Fibroblast of the aortic adventitia (primary cell): Measurements from ENCODE around the gene DEFB129. TPM values are rescaled to one million over a fixed set of nuclear protein-coding genes. Genes with fewer than 3 reads are reported as not detected.

Experiments
- DNase-seq: peaks from one replicate; pipeline ENCODE4 v3.0.0-alpha.2; 2010; ENCODE audit warnings: low read depth
- H3K4me3 ChIP-seq: 2 replicates; pipeline ENCODE4 v1.5.1; 2011; ENCODE audit warnings: low read depth, mild to moderate bottlenecking, control low read depth, low read length, moderate library complexity
- total RNA-seq: library from RNA; depleted of rRNA; stranded (reverse); fragments of >200 nt; gene quantifications from 2 replicates; pipeline ENCODE4 v1.2.3, GENCODE V29; 2012; ENCODE audit warnings: low replicate concordance
- TF ChIP-seq, protein P1 (sequence below): IDR thresholded peaks from 2 replicates; pipeline ENCODE4 v1.5.1; 2011; ENCODE audit warnings: mild to moderate bottlenecking, low read length, control low read depth, inconsistent platforms; ENCODE audit not compliant: insufficient read depth

The DEFB129 gene
- total RNA-seq, 1 donor: not detected

DNA sequence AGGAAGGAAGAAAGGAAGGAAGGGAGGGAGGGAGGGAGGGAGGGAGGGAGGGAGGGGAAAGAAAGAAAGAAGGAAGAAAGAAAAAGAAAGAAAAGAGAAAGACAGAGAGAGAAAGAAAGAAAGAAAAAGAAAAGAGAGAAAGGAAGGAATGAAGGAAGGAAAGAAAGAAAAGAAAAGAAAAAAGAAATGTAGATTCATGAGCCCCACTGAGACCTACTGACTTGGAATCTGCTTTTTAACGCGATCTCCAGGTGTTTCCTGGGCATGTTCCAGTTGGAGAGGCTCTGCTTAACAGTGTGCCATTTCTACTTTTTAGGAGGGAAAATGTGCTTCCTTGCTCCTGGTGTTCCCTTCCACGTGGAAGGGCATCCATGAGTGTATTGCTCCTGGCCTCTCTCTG, 46.8 kb downstream of the DEFB129 start:
- TF ChIP-seq, protein P1, sequence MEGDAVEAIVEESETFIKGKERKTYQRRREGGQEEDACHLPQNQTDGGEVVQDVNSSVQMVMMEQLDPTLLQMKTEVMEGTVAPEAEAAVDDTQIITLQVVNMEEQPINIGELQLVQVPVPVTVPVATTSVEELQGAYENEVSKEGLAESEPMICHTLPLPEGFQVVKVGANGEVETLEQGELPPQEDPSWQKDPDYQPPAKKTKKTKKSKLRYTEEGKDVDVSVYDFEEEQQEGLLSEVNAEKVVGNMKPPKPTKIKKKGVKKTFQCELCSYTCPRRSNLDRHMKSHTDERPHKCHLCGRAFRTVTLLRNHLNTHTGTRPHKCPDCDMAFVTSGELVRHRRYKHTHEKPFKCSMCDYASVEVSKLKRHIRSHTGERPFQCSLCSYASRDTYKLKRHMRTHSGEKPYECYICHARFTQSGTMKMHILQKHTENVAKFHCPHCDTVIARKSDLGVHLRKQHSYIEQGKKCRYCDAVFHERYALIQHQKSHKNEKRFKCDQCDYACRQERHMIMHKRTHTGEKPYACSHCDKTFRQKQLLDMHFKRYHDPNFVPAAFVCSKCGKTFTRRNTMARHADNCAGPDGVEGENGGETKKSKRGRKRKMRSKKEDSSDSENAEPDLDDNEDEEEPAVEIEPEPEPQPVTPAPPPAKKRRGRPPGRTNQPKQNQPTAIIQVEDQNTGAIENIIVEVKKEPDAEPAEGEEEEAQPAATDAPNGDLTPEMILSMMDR: no peak
- H3K4me3 ChIP-seq: no peak overlapping the region

DNA sequence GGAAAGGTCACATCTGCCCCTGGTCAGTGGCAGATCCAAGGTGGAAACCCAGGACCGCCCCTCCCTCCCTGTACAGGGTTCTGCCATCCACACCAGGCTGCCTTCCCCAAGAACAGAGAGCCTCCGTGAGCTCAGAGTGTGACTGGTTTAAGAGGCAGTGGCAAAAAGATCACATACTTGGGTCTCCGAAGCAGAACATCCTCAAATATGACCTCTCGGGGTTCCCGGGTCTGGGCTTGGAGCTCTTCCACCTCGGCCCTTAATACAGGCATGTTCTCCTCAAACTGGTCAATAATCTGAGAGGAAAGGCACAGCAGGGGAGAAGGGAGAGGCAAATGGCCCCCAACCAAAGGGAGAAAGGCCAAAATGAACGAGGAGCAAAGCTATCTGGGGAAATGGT, 48.7 kb downstream of the DEFB129 start:
- TF ChIP-seq, protein P1: no peak
- no peak for DNase-seq
- H3K4me3 ChIP-seq: no peak overlapping the region

More for the DNA sequence above, 46.8 kb downstream of the DEFB129 start:
- DNase-seq: no peak

DNA sequence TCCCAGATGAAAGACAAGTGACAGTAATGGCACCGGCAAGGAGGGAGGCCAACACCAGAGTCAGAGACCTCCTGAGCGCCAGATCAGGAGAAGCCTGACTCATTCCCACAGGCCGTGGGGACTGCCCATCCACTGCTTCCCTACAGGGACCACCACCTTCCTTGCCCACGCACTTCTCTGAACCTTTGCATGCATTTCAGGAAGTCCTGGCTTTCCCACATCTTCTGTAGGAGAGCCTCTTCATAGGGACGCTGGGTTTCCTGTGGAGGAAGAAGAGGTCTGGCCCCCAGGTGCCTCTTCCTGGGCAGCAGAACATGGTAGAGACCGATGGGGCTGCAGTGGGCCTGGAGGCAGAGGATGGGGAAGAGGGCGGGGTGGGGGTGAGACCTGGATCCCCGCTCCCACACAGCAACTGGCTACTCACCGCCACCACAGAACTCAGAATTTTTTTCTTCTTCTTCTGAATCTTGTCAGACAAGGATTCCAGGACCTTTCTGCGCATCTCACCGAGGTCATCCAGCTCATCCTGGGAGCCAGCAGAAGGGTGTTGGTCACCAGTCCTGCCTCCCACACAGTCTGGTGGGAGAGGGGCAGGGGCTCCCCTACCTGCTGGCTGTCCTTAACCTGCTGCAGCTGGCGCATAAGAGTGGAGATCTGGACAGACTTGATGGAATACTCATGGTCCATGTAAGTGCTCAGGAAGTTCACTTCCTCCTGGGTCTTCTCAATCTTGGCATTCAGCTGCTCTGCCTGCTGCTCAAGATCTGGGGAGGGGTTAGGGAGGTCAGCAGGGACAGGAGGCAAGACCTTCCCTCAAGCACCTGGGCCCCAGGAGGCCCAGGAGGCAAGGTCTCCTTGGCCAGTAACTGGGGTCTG, 49.8 kb downstream of the DEFB129 start:
- TF ChIP-seq, protein P1: no peak
- DNase-seq: no peak
- no peak overlapping the region for H3K4me3 ChIP-seq

DNA sequence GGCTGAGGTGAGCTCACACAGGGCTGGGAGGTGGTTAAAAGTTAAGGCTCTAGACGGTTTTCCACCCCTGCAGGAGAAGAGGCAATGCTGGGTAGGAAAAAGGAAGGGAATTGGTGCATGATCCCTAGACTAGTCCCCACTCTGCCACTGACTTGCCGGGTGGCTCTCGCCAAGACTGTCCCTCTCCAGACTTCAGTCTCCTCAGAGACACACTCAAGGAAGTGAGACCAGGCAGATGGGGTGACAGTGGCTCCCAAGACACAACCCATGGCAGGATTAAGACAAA, 50.4 kb downstream of the DEFB129 start:
- DNase-seq: no peak
- TF ChIP-seq, protein P1: no peak

DNA sequence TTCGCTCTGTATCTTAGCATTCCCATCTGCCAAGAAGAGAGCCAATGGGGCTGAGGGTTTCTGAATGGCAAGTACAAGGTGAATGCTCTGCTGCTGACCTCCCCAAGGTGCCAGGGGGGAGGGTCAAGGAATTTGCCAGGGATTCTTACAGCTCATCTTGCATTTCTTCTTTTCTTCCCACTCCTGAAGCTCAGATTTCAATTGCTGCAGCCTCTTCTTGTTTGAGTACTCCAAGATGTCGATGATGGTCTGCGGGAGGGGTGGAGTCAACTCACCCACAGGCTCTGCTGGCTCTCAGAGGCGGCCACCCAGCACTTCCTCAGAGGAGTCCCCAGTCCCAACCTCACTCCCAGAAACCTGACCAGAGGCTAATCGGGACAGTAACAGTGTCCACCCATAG, 51.1 kb downstream of the DEFB129 start:
- TF ChIP-seq, protein P1: no peak
- DNase-seq: no peak
- H3K4me3 ChIP-seq: no peak overlapping the region

More for the DNA sequence above, 50.4 kb downstream of the DEFB129 start:
- no peak overlapping the region for H3K4me3 ChIP-seq

DNA sequence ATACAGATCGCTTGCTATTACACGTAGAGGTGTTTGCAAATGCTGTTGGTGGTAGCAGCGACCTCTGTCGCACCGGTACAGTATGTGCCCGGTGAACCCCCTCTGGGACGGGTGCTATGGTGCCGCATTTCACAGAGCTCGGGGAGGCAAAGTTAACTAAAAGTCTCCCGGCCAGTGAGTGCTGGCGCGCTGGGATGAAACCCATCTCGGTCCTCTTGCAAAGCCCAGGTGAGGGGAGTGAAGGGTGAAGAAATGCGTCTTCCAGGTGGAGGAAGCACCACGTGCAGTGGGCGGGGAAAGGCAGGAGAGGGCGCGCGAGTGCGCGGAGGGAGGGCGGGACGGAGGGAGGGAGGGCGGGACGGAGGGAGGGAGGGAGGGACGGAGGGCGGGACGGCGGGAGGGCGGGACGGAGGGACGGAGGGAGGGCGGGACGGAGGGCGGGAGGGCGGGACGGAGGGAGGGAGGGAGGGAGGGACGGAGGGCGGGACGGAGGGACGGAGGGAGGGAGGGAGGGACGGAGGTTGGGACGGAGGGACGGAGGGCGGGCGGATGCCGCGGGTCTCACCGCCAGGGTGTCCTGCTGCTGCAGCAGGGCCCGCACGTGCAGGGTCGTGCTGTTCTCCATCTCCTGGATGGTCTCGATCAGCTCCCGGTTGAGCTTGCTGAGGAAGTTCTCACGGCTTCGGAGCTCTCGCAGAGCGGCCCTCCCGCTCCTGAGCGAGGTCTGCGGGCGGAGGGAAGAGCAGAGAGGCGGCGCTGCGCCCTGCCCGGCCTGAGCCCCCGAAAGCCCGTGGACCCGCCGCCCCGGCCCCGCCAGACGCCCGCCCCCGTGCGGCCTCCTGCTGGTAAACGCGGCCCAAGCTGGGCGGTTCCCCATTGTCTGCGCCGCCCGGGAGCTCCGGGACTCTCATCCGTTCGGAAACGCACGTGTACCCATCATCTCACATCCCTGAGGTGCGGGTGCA, 51.8 kb downstream of the DEFB129 start:
- no peak for DNase-seq
- TF ChIP-seq, protein P1: no peak
- peak overlapping the region; percentile 17 for H3K4me3 ChIP-seq

Other genes starting within 250 kb of the DEFB129 start
- not detected in 2 replicates for gene DEFB125, start 139.6 kb upstream of the DEFB129 start, total RNA-seq
- gene DEFB126, start 84.7 kb upstream of the DEFB129 start, total RNA-seq: not detected in 2 replicates
- gene DEFB127, start 69.8 kb upstream of the DEFB129 start, total RNA-seq: not detected in 2 replicates
- not detected in 2 replicates for gene DEFB128, start 37.5 kb upstream of the DEFB129 start, total RNA-seq
- gene DEFB132, start 30.5 kb downstream of the DEFB129 start, total RNA-seq: not detected in 2 replicates
- 0.98 and 2.4 TPM in 2 replicates for gene C20orf96, start 63.5 kb downstream of the DEFB129 start, total RNA-seq
- 11.6 and 16.2 TPM in 2 replicates for gene ZCCHC3, start 70.3 kb downstream of the DEFB129 start, total RNA-seq
- gene SOX12, start 98.3 kb downstream of the DEFB129 start, total RNA-seq: 7.7 and 15.9 TPM in 2 replicates
- 34.2 and 50.9 TPM in 2 replicates for gene NRSN2, start 119.9 kb downstream of the DEFB129 start, total RNA-seq
- 71.0 and 72.8 TPM in 2 replicates for gene TRIB3, start 153.5 kb downstream of the DEFB129 start, total RNA-seq
- 60.7 and 75.3 TPM in 2 replicates for gene RBCK1, start 181.0 kb downstream of the DEFB129 start, total RNA-seq
- 27.1 and 34.4 TPM in 2 replicates for gene TBC1D20, start 235.3 kb downstream of the DEFB129 start, total RNA-seq